Body of pancreas (tissue), 4 donors: Measurements from ENCODE around the gene ABCG1.

Experiments used
- POLR2A ChIP-seq, 3 donors: fragments of 450-650 bp; IDR thresholded peaks; one replicate each; pipeline ENCODE4 v1.6.1; 2016; ENCODE audit warnings: antibody characterized with exemption in 3 of 3, mild to moderate bottlenecking in 2 of 3
- TF ChIP-seq, protein P1 (sequence below), 7 experiments: fragments of 450-650 bp in 4 of 7; fragments of 200-600 bp in 3 of 7; sonication (generic) in 3 of 7; IDR thresholded peaks; one replicate each; pipeline ENCODE4 v1.5.1; 2016 to 2019; ENCODE audit warnings: antibody characterized with exemption in 7 of 7

DNA sequence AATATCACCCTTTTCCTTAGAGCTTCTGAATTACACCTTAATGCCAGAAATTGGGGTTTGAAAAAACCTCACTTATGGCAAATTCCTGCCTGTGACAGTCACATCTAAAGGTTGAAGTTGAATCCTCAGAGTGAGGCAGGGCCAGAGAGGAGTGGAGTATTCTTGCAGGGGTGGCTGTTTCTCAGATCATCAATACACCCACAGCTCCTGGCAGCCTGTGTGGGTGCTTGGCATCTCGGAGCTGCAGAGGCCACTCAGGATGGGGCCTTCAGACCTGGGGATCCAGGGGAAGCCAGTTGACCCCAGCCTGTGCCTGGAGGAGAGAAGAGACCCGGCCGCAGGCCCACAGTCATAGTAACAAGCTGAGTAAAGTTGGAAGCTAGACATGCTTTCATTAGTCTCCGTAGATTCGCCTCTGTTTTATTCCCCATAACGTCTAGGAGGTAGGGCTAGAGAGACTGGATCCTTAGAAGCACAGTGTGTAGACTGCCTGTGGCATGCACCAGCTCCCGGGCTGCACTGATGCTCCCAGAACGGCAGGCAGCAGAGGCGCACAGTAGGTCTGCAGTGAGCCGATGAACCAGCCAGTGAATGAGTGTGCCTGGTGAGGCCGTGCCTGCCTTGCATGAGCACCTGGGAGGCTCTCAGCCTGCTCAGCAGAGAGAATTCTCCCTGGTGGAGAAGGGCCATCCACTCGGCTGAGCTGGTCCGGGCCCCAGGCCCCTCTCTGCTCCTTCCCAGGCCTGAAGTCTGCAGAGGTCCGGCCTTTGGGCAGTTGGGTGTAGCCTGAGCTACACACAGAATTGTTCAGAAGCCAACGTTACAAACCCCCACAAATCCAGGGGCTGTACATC is 53.4 kb downstream of the ABCG1 start:
- no peak for TF ChIP-seq POLR2A (IDR thresholded peaks at IDR 0.05)
- TF ChIP-seq, protein P1, sequence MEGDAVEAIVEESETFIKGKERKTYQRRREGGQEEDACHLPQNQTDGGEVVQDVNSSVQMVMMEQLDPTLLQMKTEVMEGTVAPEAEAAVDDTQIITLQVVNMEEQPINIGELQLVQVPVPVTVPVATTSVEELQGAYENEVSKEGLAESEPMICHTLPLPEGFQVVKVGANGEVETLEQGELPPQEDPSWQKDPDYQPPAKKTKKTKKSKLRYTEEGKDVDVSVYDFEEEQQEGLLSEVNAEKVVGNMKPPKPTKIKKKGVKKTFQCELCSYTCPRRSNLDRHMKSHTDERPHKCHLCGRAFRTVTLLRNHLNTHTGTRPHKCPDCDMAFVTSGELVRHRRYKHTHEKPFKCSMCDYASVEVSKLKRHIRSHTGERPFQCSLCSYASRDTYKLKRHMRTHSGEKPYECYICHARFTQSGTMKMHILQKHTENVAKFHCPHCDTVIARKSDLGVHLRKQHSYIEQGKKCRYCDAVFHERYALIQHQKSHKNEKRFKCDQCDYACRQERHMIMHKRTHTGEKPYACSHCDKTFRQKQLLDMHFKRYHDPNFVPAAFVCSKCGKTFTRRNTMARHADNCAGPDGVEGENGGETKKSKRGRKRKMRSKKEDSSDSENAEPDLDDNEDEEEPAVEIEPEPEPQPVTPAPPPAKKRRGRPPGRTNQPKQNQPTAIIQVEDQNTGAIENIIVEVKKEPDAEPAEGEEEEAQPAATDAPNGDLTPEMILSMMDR (IDR thresholded peaks at IDR 0.05): no peak
